Stimulated activated CD8-positive, alpha-beta memory T cell treated with anti-CD3 and anti-CD28 coated beads, Interleukin-12 subunit alpha, Interleukin-12 subunit beta, amount 100 ng/mL, for 1 hour (primary cell): ENCODE data around the gene TTLL10.

Experiments used
- DNase-seq: peaks from one replicate; pipeline ENCODE4 v3.0.0-alpha.2; 2020; ENCODE audit warnings: low read depth

TTLL10 gene

DNA sequence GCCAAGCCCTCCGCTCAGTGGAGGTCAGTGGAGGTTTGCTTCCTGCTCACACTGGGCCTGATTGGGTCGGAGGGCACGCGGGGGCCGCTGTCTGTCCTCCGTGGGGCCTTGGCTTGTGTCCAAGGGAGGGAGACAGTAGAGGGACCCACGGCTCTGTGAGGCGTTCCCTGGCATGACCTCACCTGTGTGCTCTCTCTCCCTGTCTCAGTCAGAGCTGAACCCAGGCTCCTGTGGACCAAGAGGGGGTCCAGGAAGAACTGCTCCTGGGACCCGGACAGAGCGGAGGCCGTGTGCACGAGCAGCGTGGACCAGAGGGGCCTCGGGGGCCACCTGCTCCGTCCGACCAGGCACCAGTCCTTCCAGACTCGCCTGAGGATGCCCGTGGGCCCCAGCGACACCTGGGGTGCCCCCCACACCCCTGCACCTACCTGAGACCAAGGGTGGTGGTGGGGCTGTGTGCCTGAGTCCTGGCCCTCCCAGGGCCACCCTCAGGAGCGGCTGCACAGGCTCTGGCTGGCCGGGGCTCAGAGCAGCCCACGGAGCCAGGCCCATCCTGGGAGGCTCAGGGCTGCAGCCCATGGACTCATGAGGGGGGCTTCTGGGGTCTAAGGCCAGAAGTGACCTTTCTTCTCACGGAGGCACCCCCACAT lies 13.3 kb upstream of the TTLL10 start:
- DNase-seq: no peak

DNA sequence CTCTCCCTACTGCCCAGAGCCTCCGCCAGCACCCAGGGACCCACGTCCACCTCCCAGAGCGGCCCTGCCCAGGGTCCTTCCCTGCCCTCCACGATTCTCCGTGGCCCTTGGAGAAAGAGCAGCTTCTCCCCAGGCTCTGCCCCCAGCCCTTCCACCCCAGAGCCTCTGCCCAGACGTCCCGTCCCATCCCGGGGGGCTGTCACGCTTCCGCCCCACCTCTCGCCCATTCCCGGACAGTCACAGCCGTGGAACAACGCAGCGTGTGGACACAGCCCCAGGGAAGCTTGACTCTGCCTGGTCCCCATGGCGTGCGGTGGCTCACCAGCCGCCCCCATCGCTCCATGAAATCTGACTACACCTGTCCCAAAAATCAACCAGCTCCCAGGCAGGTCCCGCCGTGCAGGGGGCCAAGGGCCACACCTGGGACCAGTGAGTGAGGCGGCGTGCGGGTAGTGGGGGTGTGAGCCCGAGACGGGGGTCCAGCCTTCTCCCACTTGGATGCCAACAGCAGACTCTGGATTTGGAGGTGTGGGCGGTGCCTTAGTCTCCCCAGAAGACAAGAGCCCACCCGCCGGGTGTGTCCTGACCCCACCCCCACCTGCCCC lies 12.5 kb upstream of the TTLL10 start:
- no peak for DNase-seq

DNA sequence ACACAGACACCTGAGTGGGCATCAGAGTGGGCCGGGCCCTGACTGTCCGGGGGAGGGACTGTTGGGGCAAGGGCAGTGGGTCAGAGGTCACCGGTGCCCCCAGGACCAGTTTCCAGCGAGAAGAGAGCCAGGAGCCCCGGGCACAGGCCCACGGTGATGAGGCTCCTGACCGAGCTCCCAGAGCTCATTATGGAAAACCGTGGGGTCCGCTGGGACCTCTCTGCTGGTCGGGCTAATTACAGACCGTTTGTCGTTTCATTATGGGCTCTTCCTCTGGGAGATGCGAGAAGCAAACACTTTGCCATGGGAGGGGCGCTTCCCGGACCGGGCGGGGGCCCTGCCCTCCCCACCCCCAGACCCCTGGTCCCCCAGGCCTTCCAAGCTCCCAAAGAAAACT lies 12.0 kb upstream of the TTLL10 start:
- DNase-seq: no peak

DNA sequence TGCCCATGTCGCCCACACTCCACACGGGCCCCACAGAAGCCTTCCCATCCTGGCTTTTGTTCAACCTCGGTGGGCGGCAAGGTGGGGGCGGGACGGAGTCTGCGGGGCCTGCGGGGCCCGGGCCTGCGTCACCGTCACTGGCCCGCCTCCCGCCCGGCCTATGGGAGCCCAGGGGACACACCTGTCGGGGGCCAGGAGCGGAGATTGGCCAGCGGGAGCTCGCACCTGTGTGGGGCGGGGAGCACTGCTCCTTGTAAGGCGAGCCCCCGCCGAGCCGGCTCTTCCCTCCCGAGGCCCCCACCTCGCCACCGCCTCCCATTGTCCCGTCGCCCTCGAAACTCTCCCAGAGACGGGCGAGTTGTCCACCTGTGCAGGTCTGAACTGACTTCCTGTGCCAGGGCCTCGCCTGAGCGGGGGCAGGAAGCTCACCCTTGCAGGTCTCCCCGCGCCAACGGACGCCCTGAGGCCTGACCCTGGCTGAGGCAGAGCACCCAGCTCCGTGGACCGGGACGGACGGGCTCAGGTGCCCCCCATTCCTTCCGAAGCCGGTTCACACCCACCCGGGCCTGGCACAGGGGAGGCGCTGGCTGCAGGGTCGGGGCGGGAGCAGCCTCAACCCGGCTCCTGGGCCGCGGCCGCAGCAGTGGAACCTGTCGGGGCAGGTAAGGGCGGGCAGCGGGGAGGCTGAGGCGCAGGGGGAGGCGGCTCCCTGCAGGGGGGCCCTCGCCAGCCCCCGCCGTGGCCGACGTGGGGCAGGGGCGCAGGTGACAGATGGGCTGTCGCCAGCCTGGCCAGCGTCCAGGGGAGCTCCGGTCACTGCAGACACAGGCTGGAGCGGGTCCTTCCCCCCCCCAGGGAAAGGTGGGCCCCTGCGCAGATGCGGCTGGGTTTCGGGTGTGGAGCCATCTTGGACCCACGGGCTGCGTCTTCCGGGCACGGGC lies 10.8 kb upstream of the TTLL10 start:
- no peak for DNase-seq

DNA sequence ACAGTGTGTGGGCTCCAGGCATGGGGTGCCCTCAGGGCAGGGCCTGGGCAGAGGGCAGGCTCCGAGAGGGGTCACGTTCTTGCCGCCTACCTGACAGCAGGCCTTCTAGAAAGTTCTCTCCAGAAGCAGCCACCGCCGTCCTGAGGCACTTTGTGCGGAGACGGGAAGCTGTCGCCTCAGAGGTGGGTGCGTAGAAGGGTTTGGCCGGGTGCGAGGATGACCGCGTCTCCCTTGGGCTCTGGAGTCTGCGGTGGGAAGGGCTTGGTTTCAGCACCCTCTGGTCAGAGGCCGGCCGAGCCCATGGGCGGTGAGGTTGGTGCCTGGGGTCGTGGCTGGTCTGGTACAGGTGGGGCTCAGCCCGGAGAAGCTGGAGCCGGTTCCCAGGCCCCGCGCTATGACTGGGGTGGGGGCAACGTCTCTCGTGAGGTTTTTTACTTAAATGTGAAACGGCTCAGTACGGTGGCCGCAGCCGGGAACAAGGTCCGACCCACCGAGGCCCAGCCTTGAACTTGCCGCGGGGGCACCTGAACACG lies 10.1 kb upstream of the TTLL10 start:
- DNase-seq: no peak

DNA sequence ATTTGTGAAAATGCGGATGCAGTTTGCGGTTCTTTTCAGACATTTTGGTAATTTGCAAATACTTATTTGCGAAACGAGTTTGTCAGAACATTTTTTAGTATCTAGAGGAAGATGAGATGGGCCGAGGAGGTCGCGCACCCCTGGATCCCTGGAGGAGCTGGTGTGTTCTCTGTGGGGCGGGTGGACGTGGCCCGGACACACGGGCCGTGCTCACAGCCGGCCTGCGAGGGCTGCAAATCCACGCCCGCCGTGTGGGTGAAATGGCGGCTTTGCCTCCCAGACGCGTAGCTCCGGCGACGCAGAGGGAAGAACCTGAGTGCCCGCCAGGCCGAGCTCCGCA lies 9.3 kb upstream of the TTLL10 start:
- DNase-seq: no peak

DNA sequence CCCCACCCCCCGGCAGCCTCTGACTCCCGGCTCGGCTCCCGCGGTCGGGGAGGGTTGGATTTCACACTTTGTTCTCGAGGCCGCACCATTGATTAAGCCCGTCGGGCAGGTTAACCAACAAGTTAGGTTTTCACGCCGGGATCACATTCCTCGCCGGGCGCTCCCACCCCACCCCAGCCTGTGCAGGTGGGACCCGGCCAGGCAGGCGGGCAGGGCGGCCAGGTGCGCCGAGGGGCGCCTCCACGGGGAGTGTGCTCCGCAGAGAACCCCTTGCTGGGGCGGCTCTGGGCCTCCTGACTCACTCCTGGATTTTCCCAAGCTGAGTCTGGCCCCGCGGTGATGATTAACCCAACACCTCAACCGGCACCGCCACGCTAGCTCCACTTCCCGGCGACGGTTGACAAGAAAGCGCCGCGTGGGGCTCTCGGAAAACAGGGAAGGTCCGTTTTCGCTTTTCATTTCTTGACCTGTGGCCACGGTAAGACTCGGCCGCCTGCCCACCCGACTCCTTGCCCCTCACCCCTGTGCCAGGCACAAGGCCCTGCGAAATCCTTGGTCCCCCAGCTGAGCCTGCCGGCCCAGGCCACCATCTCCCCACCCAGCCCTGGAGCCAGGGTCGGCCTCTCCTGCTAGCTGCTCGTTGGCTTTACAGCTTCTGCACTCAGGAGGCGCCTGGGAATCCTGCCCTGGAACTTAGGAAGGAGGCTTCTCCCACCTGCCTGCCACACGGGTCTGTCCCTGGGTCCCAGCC lies 8.8 kb upstream of the TTLL10 start:
- no peak for DNase-seq

DNA sequence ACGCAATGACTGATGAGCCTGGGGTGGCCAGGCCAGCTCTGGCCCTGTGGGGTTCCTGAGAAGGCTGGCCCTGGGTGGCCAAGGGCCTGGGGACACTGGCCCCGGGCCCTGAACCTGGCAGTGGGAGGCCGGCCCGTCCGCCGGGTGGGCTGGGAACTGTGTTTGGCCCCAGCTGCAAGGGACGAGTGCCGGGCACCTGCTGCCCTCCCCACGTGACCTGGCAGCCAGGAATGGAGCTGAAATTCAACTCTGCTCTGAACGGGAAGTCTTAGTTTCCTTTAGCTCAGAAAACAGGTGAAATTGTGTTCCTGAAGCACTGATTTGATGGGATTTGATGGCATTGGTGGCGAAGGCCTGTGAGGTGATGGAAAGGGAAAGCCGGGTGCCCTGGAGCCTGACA lies 8.2 kb upstream of the TTLL10 start:
- DNase-seq: no peak

DNA sequence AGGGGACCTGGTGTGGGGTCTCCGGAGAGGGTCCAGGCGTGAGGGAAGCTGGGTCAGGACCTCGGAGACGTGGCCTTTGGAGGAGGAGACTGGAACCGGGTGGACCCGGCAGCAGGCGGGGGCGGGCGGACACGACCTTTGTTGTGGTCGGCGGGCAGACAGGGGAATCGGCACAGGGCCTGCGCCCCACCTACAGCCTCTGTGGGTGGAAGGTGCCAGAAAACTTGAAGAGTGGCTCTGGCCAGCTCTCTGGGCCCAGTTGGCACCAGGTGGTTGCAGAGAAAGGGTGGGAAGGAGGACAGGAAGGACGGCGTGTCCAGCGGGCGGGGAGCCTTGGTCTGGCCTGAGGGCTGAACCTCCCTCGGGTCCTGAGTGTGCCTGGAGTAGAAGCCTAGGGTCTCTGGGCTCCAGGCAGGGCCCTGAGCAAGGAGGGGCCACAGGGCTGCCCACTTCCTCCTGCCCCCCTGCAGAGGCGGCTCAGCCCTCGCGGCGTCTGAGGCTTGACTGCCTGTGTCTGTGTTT lies 7.7 kb upstream of the TTLL10 start:
- DNase-seq: no peak

DNA sequence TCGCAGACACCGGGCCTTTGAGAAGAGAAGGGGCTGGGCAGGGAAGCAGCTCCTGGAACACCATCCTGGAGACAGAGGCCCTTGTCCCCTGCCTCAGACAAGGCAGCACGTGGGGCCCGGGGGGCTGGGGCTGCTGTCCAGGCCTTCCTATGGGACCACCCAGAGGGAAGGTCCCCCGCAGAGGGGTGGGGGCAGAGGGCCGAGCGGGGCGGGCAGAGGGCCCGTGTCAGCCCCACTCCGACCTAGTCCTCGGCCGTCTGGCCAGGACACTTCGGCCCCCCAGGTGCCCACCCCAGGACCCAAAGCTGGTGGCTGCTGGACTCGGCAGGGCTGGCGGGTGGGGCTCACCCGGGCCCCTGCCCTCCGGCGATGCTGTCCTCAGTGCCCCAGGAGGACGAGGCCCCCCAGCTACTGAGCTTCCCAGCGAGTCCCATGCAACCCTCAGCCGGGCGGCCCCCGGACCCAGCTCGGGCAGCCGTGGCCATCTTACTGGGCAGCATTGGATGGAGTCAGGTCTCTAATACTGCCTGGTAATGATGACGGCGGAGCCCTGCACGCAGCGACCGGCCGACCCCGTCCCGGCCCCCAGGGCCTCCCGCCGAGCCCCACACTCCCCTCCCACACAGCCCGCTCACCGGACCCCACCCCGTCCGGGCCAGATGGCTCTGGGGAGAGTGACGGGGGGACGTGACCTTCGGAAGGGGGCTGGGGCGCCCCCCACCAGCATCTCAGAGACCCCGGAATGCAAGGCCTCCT lies 6.9 kb upstream of the TTLL10 start:
- no peak for DNase-seq

DNA sequence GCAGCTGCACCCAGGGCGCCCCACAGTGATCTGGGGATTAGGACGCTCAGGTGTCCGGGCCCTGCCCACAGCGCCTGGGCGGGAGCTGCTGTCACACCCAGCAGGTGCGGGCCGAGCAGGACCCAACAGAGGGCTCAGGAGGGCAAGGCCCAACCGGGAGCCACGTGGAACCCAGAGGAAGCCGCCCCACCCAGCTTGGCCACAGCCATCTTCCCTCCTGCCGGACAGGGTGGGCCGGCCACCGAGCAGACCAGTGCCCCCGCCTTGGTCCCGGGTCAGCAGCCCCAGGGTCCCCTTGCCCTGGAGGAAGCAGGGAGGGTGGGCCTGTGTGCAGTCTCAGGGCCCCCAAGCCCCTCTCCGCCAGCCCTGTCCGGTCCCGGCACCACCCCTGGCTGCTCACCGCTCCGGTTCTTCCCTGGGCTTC lies 6.3 kb upstream of the TTLL10 start:
- DNase-seq: no peak

DNA sequence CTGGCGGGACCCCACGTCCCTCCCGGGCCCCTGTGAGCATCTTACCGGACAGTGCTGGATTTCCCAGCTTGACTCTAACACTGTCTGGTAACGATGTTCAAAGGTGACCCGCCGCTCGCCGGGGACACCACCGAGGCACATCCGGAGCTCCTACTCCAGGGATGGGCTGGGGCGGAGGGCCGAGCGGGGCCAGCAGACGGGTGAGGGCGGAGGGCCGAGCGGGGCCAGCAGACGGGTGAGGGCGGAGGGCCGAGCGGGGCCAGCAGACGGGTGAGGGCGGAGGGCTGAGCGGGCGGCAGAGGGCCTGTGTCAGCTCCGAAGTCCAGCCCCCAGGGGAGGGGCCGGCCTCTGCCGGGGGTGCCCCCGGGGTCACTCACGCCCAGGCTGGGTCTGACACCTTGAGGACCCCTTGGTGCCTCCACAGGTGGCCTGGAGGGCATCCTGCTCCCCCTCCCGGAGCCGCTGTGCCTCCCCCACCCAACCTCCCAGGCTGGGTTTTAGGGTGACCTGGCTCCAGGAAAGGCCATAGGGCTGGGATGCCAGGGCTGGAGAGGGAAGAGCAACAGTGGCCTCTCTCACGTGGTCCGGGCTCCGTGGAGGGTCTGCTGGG lies 5.7 kb upstream of the TTLL10 start:
- no peak for DNase-seq

DNA sequence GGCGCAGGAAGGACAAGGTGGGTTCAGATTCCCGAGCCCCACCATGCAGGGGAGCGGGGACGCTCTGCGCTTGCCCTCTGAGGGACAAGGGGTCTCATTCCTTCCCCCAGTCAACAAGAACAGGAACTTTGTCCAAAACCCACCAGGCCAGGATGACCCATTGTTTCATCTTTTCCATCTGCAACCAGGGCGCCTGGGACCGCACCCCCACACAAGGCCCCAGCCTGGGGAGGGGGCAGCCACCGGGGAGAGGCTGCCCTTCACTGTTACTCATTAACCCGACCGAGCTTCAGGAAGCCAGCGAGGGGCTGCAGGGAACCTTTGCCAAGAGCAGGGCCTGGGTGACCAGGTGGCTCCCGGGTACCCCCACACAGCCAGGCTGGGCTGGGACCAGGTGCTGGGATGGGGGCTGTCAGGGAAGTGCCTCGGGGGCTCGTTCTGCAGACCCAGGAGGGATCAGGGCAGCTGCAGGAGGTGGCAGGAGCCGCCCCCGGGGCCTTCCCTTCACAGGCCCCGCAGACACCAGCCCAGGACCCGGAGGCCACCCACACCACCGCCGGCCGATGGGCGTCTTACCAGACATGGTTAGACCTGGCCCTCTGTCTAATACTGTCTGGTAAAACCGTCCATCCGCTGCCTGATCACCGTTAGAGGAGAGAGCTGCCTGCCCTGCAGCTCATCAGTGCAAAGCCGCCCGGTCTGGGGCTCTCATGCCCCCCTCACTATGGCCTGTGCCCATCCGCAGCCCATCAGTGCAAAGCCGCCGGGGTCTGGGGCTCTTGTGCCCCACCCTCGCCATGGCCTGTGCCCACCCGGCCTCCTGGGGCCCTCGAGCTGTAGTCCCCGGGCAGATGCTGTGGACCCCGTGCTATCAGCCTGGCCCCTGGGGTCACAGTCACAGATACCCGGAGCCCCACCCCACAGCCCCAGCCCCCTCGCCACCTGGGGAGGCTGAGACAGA lies 4.9 kb upstream of the TTLL10 start:
- no peak for DNase-seq

DNA sequence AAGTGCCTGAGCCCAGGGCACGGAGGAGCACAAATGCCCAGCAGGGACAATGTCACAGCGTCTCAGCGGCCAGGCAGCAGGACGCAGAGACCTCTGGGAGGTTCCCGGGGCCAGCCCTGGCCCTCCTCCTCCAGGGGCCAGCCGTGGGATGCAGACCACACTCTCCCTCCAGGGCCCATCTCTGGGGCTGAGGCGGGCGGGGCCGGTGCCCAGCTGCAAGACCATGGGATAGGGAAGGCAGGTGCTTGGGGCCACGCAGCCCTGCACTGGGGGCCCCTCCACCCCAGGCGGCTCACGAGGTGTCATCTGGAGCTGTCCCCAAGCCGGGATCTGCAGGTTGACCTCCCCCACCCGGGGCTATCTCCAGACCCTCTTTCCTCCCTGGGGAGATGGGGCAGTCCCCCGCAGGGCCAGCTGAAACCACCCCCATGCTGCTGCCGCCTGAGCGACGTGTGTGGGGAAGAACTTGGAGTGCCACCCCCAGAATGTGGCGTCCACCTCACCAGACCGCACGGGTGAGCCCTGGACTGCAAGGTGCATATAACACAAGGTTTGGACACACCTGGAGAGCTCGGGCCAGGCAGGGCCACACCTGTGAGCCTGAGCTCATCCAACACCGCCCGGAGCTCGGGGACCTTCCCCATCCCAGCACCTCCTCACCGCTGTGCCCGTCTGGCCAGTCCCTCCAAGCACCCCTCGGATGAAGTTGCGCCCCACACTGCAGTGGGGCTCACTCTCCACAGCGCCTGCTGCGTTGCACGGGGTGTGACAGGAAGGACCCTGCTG lies 4.1 kb upstream of the TTLL10 start:
- no peak for DNase-seq

DNA sequence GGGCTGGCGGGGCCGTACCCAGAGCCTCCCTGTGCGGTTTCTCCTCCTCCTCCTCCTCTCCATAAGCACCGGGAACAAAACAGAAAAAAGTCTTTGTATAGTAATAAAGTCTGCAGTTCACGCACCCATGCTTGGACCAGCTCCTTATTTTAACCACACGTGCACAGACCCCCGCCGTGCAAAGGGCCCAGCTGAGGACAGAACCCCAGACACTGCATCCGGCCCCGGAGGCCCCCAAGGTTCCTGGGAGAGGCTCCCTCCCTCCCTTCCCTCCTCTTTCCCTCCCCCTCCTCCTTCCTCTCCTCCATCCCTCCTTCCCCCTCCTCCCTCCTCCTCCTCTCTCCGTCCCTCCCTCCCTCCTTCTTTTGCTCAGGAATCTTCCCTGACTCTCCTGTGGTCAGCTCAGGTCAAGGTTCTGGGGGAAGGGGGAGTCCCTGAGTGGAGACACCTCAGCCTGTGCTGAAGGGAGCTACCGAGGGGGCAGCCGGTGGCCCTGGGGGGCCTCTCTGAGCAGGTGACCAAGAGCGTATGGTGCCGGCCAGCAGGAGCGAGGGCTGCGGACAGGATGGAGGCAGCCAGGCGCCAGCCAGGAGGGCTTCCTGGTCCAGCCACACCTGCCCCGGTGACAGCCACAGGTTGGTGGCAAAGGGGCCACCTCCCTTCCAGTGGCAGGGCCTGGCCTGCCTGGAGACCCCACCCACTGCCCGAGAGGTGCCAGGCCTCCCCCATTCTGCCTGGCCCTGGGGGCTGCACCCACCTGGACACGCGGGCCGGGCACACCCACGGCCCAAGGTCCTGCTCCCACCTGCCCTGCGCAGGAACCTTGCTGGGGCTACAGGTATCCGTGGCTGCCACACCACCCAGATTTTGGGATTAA lies 3.2 kb upstream of the TTLL10 start:
- no peak for DNase-seq

DNA sequence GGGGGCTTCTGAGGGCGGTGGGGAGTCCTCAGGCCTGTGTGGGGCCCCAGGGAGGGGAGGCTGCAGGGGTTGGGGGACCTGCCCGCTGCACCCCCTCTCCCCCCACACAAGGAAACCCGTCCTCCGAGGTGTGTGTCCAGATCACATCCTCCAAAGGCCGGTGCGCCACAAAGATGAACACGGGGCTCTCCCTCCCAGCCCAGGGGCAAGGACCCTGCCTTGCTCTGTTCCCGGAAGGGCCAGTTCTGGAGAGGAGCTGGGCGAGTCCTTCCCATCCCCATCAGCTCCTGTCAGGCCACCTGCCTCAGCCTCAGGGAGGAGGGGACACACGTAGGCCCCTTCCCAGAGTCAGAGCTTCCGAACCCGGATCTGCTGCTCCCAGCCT lies 2.5 kb upstream of the TTLL10 start:
- DNase-seq: no peak

DNA sequence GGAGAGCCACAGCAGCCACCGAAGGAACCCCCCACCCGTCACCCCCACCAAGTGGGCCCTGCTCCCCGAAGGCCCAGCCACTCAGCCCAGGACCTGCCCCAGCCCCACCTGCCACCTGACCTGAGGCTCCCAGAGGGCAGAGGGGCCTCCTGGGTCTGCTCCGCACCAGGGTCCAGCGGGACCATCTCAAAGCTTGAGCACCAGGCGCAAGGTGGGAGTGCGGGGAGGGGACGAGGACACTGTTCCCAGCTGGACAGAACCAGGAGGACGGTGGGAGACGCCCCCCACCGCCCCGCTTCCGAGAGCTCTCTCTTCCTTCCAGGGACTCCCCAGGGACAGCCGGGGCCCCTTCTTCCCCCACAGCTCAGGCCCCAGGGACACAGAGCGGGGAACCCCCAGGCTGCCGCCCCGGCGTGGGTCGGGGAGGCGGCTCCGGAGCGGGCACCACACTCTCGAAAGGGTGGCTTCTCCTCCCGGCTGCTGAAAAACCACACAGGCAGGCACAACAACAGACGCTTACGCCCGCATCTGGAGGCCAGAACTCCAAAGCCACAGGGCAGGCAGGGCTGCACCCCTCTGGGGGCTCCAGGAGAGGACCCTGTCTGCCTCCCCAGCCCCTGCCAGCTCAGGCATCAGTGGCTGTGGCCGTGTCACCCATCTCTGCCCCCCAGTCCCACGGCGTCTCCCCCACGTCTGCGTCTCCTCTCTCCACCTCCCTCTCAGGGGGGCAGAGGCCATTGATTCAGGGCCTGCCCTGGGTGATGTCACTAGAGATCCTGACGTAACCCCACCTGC lies 1.9 kb upstream of the TTLL10 start:
- DNase-seq: no peak
